GM11168 (cell line): ENCODE data around the gene PRKRA.

Experiments
- in situ Hi-C: fragments of 300-500 bp; cut with MboI; formaldehyde crosslinking; loops from one replicate; pipeline ENCODE4 v1.12.0; 2022; ENCODE audit warnings: low sequenced_read_pairs; ENCODE audit not compliant: unreplicated experiment

Gene PRKRA

GRCh38 chr2:178417916-178418315 lies 33.1 kb downstream of the PRKRA start:
- in situ Hi-C loops: loop anchor here (10.0 to 25.0 kb wide), 2 partner anchors 113 to 306 kb away; partner anchors contain the start of gene RBM45

- in situ Hi-C loops: loop anchor here (10.0 to 25.0 kb wide), 2 partner anchors 111 to 304 kb away; partner anchors contain the start of gene RBM45
These were observed 35.0 kb downstream of the PRKRA start for GRCh38 chr2:178415979-178416378.

GRCh38 chr2:178414266-178415247 lies 36.4 kb downstream of the PRKRA start:
- in situ Hi-C loops: loop anchor here (10.0 to 25.0 kb wide), 2 partner anchors 110 to 302 kb away; partner anchors contain the start of gene RBM45

GRCh38 chr2:178413472-178414265 lies 37.3 kb downstream of the PRKRA start:
- in situ Hi-C loops: loop anchor here (10.0 to 25.0 kb wide), 2 partner anchors 109 to 301 kb away; partner anchors contain the start of gene RBM45

- in situ Hi-C loops: loop anchor here (10.0 to 25.0 kb wide), 2 partner anchors 108 to 300 kb away; partner anchors contain the start of gene RBM45
These were observed 38.5 kb downstream of the PRKRA start for GRCh38 chr2:178412453-178412852.

GRCh38 chr2:178412047-178412446 lies 38.9 kb downstream of the PRKRA start:
- in situ Hi-C loops: loop anchor here (10.0 to 25.0 kb wide), 2 partner anchors 107 to 300 kb away; partner anchors contain the start of gene RBM45

- in situ Hi-C loops: loop anchor here (25.0 kb wide), 1 partner anchor 297 kb away; the partner anchor contains the start of gene RBM45
These were observed 41.7 kb downstream of the PRKRA start for GRCh38 chr2:178409261-178409660.

- in situ Hi-C loops: loop anchor here (25.0 kb wide), 1 partner anchor 292 kb away; the partner anchor contains the start of gene RBM45
These were observed 46.6 kb downstream of the PRKRA start for GRCh38 chr2:178404368-178404767.

GRCh38 chr2:178403671-178404306 lies 47.2 kb downstream of the PRKRA start:
- in situ Hi-C loops: loop anchor here (25.0 kb wide), 1 partner anchor 291 kb away; the partner anchor contains the start of gene RBM45

GRCh38 chr2:178401994-178402437 lies 49.0 kb downstream of the PRKRA start:
- in situ Hi-C loops: loop anchor here (25.0 kb wide), 1 partner anchor 290 kb away; the partner anchor contains the start of gene RBM45

- in situ Hi-C loops: no loop called here
These were observed 53.9 kb downstream of the PRKRA start for GRCh38 chr2:178397002-178397605.

GRCh38 chr2:178395941-178396570 lies 54.9 kb downstream of the PRKRA start:
- in situ Hi-C loops: no loop called here

- in situ Hi-C loops: no loop called here
These were observed 55.7 kb downstream of the PRKRA start for GRCh38 chr2:178395295-178395694.

GRCh38 chr2:178394859-178395258 lies 56.1 kb downstream of the PRKRA start:
- in situ Hi-C loops: no loop called here

- in situ Hi-C loops: no loop called here
These were observed 58.8 kb downstream of the PRKRA start for GRCh38 chr2:178392215-178392614.

GRCh38 chr2:178391701-178392100 lies 59.3 kb downstream of the PRKRA start:
- in situ Hi-C loops: no loop called here

- in situ Hi-C loops: no loop called here
These were observed 62.7 kb downstream of the PRKRA start for GRCh38 chr2:178388287-178388686.

GRCh38 chr2:178386986-178387597 lies 63.9 kb downstream of the PRKRA start:
- in situ Hi-C loops: no loop called here
